Mesendoderm (in vitro differentiated cells): ENCODE results near the gene DDIT4.

Experiments used
- DNase-seq: peaks from one replicate; pipeline ENCODE4 v3.0.0; 2013
- H2AK5ac ChIP-seq: 2 replicates; pipeline ENCODE4 v1.6.1; 2013; ENCODE audit warnings: low read length, inconsistent platforms
- H2BK120ac ChIP-seq: 2 replicates; pipeline ENCODE4 v1.6.1; 2013; ENCODE audit warnings: low read depth, mild to moderate bottlenecking, low read length, moderate library complexity, mixed read lengths
- H2BK15ac ChIP-seq: replicated peaks from 2 replicates; pipeline ENCODE4 v1.6.1; 2013; ENCODE audit warnings: low read depth, mild to moderate bottlenecking, moderate library complexity
- H2BK5ac ChIP-seq: 2 replicates; pipeline ENCODE4 v1.6.1; 2013; ENCODE audit warnings: low read length, inconsistent platforms
- H3K18ac ChIP-seq: 2 replicates; pipeline ENCODE4 v1.6.1; 2013; ENCODE audit warnings: mild to moderate bottlenecking, low read length, mixed read lengths
- H3K23ac ChIP-seq: one replicate; pipeline ENCODE4 v1.6.1; 2013; ENCODE audit warnings: low read length
- H3K27ac ChIP-seq: 2 replicates; pipeline ENCODE4 v1.5.1; 2013; ENCODE audit warnings: low read depth, mild to moderate bottlenecking, inconsistent platforms, low read length, moderate library complexity
- H3K27me3 ChIP-seq: 2 replicates; pipeline ENCODE4 v1.6.1; 2013; ENCODE audit warnings: low read length, control low read depth, mild to moderate bottlenecking, inconsistent platforms; ENCODE audit not compliant: insufficient read depth, poor library complexity
- H3K36me3 ChIP-seq: 2 replicates; pipeline ENCODE4 v1.6.1; 2013; ENCODE audit warnings: low read length, inconsistent platforms; ENCODE audit not compliant: control insufficient read depth, insufficient read depth
- H3K4ac ChIP-seq: one replicate; pipeline ENCODE4 v1.6.1; 2013; ENCODE audit warnings: low read depth, mild to moderate bottlenecking, low read length, moderate library complexity
- H3K4me1 ChIP-seq: 2 replicates; pipeline ENCODE4 v1.6.1; 2013; ENCODE audit warnings: low read depth, low read length, inconsistent platforms; ENCODE audit not compliant: control insufficient read depth
- H3K4me2 ChIP-seq: 2 replicates; pipeline ENCODE4 v1.6.1; 2013; ENCODE audit warnings: low read length
- H3K4me3 ChIP-seq: 2 replicates; pipeline ENCODE4 v1.5.1; 2013; ENCODE audit warnings: mild to moderate bottlenecking, low read length
- H3K56ac ChIP-seq: one replicate; pipeline ENCODE4 v1.6.1; 2013; ENCODE audit warnings: low read length
- H3K79me1 ChIP-seq: 2 replicates; pipeline ENCODE4 v1.6.1; 2013; ENCODE audit warnings: low read length, inconsistent platforms
- H3K79me2 ChIP-seq: 2 replicates; pipeline ENCODE4 v1.6.1; 2013; ENCODE audit warnings: mild to moderate bottlenecking, low read length; ENCODE audit not compliant: control insufficient read depth, insufficient read depth
- H3K9ac ChIP-seq: 2 replicates; pipeline ENCODE4 v1.6.1; 2013; ENCODE audit warnings: low read length, inconsistent platforms
- H4K5ac ChIP-seq: one replicate; pipeline ENCODE4 v1.6.1; 2013; ENCODE audit warnings: low read length
- H4K8ac ChIP-seq: one replicate; pipeline ENCODE4 v1.6.1; 2013; ENCODE audit warnings: low read depth, mild to moderate bottlenecking, control low read depth, low read length, moderate library complexity
- WGBS: extraction: QIAGEN DNeasy Blood & Tissue Kit; methylation state at CpG from one replicate; pipeline ENCODE4 v1.1.7; 2013; ENCODE audit warnings: low lambda C conversion rate, missing lambda C conversion rate; ENCODE audit not compliant: insufficient coverage; ENCODE audit errors: extremely low coverage; 5-methylcytosine and 5-hydroxymethylcytosine counted together

Gene DDIT4

DNA sequence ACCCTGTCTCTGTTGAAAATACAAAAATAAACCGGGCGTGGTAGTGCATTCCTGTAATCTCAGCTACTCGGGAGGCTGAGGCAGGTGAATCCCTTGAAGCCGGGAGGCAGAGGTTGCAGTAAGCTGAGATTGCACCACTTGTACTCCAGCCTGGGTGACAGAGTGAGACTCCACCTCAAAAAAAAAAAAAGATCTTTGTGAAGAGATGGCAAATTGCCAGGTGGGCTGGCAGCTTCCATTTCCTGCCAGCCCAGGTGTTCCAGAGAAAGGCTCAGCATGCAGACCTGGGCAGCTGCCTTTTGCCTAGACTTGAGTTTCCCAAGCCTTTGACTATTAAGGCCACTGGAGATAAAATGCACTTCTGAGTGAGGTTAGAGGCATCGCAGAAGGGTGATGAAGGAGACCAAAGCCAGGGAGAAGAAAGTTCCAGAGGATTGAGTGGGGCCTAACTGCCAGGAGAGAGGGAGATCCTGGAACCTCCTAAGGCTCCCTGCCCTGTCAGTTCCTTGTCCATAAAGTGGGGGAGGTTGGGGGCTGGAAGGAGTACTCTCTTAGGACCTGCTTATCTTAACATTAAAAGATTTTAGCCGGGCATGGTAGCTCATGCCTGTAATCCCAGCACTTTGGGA lies 10.0 kb upstream of the DDIT4 start:
- Histone ChIP-seq H3K27me3 (no peaks in the 10 kb centered on the region), H3K36me3 (no peaks in the 10 kb centered on the region), H3K79me1 (no peaks in the 10 kb centered on the region), H3K4me2 (no peak overlapping the region), H3K4me1 (peaks cover 16% of the 10 kb centered on the region), H3K4ac (no peak overlapping the region), H2AK5ac (no peak overlapping the region), H2BK15ac (no peak overlapping the region), H3K27ac (no peak overlapping the region), H3K18ac (peak overlapping the region; percentile 76), H3K9ac (no peak overlapping the region), H3K4me3 (no peak overlapping the region), H2BK120ac (peak overlapping the region; percentile 29), H3K23ac (peak overlapping the region; percentile 16), H4K8ac (no peak overlapping the region), H3K56ac (peak overlapping the region; percentile 54), H3K79me2 (no peaks in the 10 kb centered on the region), H2BK5ac (no peak overlapping the region), H4K5ac (no peak overlapping the region)
- no CpG with 5 or more reads among the region's 6 CpGs for WGBS
- DNase-seq, result no peak

DNA sequence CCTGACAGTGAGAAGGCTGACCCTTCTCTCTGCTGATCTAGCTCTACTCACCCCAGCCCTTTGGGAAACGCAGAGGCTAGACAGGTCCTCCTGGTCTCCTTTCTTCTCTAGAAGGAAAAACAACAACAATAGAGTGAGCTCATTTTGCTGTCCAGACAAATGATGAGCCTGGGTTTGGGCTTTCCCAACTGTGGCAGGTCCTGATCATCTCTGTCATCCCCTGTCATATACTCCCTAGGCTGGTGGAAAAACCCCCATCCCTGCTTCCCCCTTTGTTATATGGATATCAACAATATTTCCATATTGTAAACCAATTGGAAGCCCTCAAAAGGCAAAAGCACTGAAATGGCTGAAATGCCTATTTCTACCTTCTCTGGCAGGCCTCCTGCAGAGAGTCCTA lies 9.2 kb upstream of the DDIT4 start:
- Histone ChIP-seq H3K27me3 (no peaks in the 10 kb centered on the region), H3K27ac (no peak overlapping the region), H4K8ac (no peak overlapping the region), H3K9ac (no peak overlapping the region), H3K4ac (no peak overlapping the region), H2BK5ac (no peak overlapping the region), H2AK5ac (no peak overlapping the region), H3K79me1 (no peaks in the 10 kb centered on the region), H3K23ac (no peak overlapping the region), H3K18ac (no peak overlapping the region), H3K4me3 (no peak overlapping the region), H3K36me3 (no peaks in the 10 kb centered on the region), H4K5ac (no peak overlapping the region), H3K4me1 (peaks cover 16% of the 10 kb centered on the region), H3K56ac (no peak overlapping the region), H3K4me2 (no peak overlapping the region), H3K79me2 (no peaks in the 10 kb centered on the region), H2BK120ac (no peak overlapping the region), H2BK15ac (peak overlapping the region; percentile 76)
- no CpG with 5 or more reads among the region's 1 CpG for WGBS
- no peak for DNase-seq

DNA sequence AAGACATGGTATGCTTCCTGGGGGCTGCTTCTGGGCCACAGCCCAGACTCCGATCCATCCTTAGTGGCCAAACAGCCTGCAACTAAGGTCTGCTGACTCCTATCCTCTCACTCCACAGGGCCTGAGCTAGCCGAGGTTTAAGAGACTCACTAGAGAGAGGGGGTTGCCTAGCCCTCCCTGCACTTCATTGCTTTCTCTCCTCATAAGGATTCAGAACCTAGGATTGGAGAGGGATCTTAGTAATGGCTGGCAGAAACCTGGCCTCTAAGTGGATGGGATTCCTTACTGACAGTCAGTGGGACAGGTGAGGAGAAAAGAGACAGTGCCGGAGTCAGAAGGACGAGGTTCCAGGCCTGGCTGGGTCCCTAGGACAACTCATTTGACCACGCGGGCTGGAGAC lies 8.2 kb upstream of the DDIT4 start:
- Histone ChIP-seq H3K27ac (peak overlapping the region; percentile 23), H4K5ac (peak overlapping the region; percentile 33), H2BK5ac (peak overlapping the region; percentile 45), H3K23ac (no peak overlapping the region), H2AK5ac (peak overlapping the region; percentile 73), H3K18ac (peak overlapping the region; percentile 9), H2BK120ac (no peak overlapping the region), H2BK15ac (peak overlapping the region; percentile 9), H3K56ac (peak overlapping the region; percentile 69), H3K27me3 (no peaks in the 10 kb centered on the region), H3K79me2 (no peaks in the 10 kb centered on the region), H3K36me3 (no peaks in the 10 kb centered on the region), H3K4me1 (peaks cover 6% of the 10 kb centered on the region), H3K79me1 (no peaks in the 10 kb centered on the region), H3K4me3 (no peak overlapping the region), H3K4me2 (no peak overlapping the region), H3K4ac (no peak overlapping the region), H3K9ac (peak overlapping the region; percentile 36), H4K8ac (no peak overlapping the region)
- no CpG with 5 or more reads among the region's 6 CpGs for WGBS
- peak; percentile 65 for DNase-seq

DNA sequence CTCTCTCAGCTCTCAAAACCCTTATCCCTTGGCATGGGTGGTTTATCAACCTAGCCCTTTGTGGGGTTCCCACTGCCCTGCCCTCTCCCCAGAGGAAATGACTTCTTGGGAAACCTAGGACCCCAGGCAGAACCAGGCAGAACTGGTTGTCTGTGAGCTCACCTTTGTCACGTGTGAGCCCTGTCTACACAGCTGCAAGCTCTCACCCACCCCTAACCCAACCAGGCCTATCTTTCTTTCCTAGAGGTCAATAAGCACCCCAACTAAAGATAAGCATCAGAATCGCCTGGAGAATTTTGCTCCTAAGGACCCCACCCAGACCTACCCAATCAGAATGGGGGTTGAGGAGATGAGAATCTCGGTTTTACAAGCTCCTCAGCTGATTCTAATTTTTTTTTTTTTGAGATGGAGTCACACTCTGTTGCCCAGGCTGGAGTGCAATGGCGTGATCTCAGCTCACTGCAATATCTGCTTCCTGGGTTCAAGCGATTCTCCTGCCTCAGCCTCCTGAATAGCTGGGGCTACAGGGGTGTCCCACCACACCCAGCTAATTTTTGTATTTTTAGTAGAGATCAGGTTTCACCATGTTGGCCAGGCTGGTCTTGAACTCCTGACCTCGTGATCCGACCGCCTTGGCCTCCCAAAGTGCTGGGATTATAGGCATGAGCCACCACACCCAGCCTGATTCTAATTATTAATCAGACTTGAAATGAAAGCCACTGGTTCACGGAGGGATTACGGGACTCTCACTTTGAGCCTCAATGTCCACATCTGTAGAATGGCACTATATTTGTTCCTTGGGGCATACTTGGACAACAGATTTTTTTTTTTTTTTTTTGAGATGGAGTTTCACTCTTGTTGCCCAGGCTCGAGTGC lies 7.5 kb upstream of the DDIT4 start:
- peak overlapping the region; percentile 36 for H2BK5ac ChIP-seq
- no peak overlapping the region for H2BK15ac ChIP-seq
- no peak overlapping the region for H4K8ac ChIP-seq
- no peak overlapping the region for H3K4ac ChIP-seq
- H3K27ac ChIP-seq, result no peak overlapping the region
- peak overlapping the region; percentile 9 for H3K18ac ChIP-seq
- H3K23ac ChIP-seq, result no peak overlapping the region
- H3K4me2 ChIP-seq, result no peak overlapping the region
- H2BK120ac ChIP-seq, result peak overlapping the region; percentile 29
- H3K4me3 ChIP-seq, result no peak overlapping the region
- H3K4me1 ChIP-seq, result peaks cover 6% of the 10 kb centered on the region
- H3K27me3 ChIP-seq, result no peaks in the 10 kb centered on the region
- no peak for DNase-seq
- H4K5ac ChIP-seq, result peak overlapping the region; percentile 33
- H3K9ac ChIP-seq, result peak overlapping the region; percentile 36
- no peaks in the 10 kb centered on the region for H3K79me1 ChIP-seq
- H3K56ac ChIP-seq, result peak overlapping the region; percentile 69
- H3K79me2 ChIP-seq, result no peaks in the 10 kb centered on the region
- H2AK5ac ChIP-seq, result peak overlapping the region; percentile 73
- H3K36me3 ChIP-seq, result no peaks in the 10 kb centered on the region
- WGBS, result no CpG with 5 or more reads among the region's 11 CpGs

DNA sequence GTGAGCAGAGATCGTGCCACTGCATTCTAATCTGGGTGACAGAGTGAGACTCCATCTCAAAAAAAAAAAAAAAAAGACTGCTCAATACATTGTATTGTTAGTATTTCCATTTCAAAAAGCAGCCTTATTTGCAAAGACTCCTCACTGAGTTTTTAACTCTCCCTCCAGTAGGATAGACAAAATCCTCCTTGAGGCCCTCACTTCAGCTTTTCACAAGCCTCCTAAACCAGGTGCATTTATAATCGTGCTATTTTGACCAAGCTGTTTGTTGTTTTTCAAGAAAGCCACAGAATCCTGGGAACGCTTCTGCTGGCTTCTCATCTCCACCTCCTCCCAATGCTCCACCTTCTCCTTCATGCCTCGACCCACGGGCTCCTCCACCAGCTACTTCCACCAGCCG lies 6.3 kb upstream of the DDIT4 start:
- no peak overlapping the region for H2AK5ac ChIP-seq
- H3K79me2 ChIP-seq, result no peaks in the 10 kb centered on the region
- peak overlapping the region; percentile 52 for H3K18ac ChIP-seq
- no peak overlapping the region for H2BK15ac ChIP-seq
- no peak overlapping the region for H3K4ac ChIP-seq
- H3K4me1 ChIP-seq, result peaks cover 4% of the 10 kb centered on the region
- H3K4me2 ChIP-seq, result no peak overlapping the region
- no peaks in the 10 kb centered on the region for H3K36me3 ChIP-seq
- no peak overlapping the region for H3K23ac ChIP-seq
- no peaks in the 10 kb centered on the region for H3K27me3 ChIP-seq
- peak overlapping the region; percentile 37 for H3K56ac ChIP-seq
- no peak overlapping the region for H3K9ac ChIP-seq
- no CpG with 5 or more reads among the region's 6 CpGs for WGBS
- no peak for DNase-seq
- no peak overlapping the region for H3K4me3 ChIP-seq
- H3K27ac ChIP-seq, result peak overlapping the region; percentile 26
- no peak overlapping the region for H4K8ac ChIP-seq
- no peak overlapping the region for H2BK5ac ChIP-seq
- no peak overlapping the region for H4K5ac ChIP-seq
- H2BK120ac ChIP-seq, result no peak overlapping the region
- no peaks in the 10 kb centered on the region for H3K79me1 ChIP-seq
